Activated CD4-positive, alpha-beta T cell treated with anti-CD3 and anti-CD28 coated beads, Interleukin-2, Interleukin-6, amounts not matched to agents 100 ng/mL and 50 ng/mL, durations not matched to agents 16 hours and 8 hours (primary cell): Measurements from ENCODE around the gene ZNF423.

Experiments
- DNase-seq: peaks from one replicate; pipeline ENCODE4 v3.0.0-alpha.2; 2020

ZNF423 gene

DNA sequence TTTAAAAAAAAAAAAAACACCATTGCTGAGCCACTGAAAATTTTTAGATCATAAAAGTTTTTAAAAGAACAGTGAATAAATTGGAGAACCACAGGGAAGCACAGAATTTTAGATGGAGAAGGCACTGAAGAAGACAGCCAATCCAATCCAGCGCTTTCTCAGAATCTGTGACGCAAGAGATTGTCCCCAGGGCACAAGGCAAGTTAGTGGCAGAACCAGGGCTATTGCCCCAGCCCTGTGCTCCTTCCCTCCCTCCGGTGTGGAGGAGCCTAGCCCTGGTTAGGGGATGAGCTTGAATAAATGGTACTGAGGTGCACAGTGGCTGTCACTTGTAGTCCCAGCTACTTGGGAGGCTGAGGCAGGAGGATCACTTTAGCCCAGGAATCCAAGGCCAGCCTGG lies 108.3 kb downstream of the ZNF423 start:
- no peak for DNase-seq

DNA sequence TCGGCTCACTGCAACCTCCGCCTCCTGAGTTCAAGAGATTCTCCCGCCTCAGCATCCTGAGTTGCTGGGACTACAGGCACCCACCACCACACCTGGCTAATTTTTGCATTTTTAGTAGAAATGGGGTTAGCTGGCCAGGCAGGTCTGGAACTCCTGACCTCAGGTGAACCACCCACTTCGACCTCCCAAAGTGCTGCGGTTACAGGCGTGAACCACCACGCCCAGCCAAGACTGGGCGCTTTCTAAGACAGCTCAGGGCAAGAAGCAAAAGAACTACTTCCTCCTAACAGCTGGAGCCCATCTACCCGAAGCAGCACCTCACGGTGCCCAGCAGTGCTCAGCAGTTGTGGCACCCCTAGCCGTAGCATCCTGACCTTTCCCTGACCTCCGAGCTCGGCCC lies 109.4 kb downstream of the ZNF423 start:
- DNase-seq = no peak

DNA sequence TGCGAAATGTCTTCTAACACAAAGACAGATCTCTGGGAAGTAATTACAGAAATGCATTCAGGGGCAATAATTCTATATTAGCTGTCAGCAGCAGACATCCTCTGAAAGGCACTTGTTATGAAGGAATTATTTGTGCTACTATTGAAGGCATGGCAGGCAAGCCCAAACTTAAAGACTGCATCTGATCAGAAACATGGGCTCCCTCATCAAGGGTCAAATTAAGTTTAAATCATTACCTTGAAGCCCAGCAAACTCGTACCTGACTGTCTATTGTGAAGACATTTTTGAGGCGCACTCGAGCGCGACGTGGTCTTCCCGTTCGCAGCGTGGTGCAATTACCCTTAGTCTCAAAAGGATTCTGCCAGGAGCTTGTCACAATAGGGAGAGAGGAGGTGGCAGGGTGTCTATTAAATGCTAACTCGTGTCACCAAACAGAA lies 110.6 kb downstream of the ZNF423 start:
- DNase-seq = no peak

DNA sequence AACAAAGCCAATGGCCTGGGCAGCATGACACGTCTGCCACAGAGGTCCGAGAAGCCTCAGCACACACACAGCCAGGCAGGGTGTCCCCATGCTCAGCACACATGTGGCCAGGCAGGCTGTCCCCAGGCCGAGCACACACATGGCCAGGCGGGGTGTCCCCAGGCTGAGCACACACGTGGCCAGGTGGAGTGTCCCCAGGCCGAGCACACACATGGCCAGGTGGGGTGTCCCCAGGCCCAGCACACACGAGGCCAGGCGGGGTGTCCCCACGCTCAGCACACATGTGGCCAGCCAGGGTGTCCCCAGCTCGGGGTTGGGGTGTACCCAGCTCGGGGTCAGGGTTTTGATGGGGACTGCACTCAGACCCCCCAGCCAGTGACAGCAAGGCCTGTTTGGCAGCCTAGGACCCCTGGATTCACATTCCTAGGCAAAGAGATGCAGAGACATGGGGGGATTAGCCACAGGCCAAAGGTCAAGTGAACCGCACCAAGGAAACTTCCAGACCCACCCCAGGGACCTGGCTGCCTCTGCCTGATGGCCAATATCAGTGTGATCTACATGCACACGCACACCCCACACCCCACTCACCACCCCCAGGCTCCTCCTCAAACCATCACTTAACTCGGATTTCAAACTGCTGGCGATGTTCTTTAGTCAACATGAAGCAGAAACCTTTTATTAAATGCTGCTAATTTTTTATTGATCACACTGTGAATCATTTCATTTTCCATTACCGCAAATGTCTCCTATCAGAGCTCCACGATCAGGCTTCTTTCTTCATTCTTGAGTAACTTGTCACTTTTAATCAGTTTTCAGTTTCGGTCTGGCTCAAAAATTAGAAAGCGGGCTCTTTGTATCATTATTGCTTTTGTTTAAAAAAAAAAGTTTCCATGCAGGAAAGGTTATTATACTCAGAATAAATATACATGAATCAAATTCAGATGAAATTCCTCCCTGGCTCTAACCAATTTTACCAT lies 111.4 kb downstream of the ZNF423 start:
- no peak for DNase-seq

DNA sequence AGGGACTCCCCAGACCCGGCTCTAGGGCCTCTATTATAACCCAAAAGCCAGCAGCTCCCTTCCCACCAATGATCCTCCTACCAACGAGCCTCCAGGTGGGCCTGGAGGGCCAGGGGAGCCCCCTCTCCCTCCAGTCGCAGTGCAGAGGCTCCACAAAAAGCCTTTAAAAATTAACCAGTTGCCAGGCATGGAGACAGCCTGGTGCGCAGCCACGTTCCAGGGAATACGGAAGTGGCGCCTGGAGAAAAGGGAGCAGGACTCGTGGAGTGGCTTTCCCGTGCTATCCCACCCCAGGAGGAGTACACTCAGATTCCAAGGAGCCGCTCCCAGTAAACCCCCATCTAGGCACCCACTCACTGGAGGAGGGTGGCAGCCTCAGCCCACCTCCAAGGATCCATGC lies 112.3 kb downstream of the ZNF423 start:
- no peak for DNase-seq

DNA sequence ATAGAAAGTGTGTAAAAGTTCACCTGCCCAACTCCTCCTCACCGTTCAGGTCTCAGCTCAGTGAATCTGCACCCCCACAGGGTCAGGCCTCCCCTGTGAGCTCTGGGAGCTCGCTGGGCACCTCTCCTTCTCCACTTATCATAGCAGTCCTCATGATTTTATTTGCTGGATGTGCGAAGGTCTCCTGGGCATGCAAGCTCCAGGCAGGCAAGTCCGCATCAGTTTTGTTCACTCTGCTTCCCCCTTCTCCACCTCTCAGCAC lies 112.8 kb downstream of the ZNF423 start:
- DNase-seq = no peak

DNA sequence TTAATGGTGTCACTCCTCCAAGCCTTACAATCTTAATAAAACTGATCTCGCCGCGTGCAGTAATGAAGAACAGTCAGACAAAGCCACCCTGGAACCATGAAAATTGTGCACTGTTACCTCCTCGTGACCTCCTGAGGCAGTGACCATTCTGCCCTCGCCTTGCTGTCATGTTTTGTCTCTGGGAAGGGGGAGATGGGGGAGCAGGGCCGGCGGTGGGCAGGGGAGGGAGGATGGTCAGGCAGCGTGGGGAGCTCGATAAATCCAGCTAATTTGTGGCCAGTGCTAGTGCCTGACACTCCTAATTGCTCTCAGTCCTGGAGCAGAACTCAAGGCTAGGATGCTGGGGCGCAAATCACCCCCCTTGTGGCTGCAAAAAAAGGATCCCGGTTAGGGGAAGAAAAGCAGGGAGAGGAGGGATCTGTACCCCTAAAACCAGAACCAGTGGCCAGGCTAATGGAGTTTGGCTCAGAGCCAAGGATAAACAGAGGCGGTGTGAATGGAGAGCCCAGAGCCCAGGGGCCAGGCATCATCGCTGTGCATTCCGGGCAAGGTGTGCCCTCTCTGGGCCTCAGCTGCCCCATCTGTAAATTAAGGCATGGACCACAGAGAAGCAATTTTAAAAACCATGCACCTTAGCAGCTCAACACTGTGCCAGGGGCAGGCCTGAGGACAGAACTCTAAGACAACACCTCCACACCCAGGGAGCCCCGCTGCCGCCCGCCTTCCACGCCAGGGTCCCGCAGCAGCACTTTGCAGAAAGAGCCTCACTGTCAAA lies 113.3 kb downstream of the ZNF423 start:
- no peak for DNase-seq

DNA sequence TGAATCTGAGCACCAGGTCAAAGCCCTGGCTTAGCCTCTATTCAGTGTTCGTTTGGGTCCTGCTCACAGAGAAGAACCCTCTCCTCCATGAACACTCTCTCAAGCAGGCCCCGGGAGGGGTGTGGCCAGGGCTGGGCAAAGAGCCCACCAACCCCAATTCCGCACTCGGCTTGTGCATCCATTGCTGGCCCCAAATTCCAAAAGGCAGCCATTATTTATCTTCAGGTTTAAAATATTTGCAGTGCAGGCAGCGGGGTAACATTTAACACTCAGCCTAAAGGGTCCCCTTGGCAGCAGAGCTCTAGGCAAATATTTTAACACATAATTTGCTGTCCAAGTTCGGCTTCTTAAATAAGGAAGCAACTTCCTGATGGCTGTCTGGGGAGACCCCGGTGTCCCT lies 115.7 kb downstream of the ZNF423 start:
- DNase-seq = no peak

DNA sequence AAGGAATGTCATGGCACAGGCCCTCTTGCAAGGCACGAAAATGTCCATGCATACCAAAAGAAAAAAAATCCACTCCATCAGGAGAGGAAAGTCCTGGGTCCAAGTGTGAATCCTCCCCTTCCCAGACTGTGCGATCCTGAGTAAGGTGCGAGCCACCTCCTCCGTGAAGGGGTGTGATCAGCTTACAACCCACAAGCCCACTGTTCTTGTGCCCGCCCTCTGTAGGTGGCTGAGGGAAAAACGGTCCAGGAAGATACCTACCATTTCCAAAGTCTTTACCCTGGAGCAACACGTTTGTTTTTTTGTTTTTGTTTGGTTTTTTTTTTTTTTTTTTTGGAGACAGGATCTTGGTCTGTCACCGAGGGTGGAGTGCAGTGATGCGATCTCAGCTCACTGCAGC lies 116.5 kb downstream of the ZNF423 start:
- no peak for DNase-seq

DNA sequence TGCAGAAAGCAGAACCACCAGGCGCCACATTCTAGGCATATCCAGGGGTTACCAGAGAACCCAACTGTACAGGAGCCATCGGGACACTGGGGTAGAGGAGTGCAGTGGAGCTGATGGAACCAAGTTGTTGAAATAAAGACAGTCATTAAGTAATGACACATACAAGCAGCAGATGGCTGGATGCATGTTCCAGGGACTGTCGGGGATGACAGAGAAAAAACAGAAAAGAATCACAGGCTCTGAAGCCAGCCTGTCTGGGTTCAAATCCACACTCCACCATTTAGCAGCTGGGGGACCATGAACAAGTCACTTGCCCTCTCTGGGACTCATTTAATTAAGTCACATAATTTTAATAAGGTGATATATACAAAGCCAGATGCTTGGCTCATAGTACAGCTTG lies 117.1 kb downstream of the ZNF423 start:
- no peak for DNase-seq

DNA sequence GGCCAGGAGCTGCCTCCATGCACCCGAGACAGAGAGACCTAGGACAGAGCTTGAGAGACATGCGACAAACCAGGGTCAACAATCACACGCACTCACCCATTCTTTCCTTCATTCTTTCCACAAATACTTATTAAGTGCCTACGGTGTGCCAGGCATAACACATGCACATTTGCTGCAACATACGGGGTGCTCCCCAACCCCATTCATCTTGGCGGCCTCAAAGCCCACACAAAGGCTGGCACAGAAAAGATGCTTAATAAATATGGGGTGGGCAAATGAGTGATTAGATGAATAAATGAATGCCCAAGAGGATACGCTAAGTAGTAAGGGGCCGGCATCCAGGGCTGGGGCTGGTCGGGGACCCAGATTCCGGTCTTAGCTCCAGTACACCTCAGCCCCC lies 117.9 kb downstream of the ZNF423 start:
- DNase-seq = no peak

DNA sequence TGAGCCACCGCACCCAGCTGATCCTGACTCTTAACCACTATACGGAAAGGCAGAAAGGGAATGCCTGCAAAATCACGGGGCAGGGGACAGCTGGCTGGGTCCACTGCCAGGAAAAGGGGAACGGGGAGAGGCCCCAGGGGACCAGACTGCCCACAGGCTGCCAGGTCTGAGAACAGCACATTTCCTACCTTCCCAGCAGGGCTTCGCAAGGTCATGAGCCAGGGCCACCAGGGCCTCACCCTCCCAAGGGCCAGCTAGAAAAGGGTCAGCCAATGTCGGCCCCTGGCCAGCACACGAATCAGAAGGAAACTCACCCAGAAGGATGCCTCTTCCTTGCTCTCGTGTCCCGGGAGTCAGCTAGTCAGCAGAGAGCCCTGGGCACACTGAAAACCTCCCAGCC lies 118.4 kb downstream of the ZNF423 start:
- DNase-seq = no peak

DNA sequence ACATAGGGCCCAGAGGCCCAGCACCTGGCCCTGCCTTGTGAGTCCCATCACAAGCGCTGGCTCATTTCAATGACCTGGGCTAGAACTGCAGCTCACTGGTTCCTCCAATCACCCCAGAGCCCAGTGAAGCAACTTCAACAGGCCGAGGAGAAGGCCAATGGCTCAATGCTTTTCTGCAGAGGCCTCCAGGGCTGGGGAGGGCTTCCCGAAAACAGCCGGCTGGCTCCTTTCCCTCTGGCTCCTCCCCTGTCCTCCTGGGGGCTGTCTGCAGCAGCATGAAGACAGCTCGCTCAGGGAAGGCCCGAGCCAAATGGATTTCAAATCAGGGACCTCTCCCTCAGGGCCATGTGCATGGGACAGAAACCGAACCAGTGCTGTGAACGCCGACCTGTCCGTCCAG lies 121.6 kb downstream of the ZNF423 start:
- DNase-seq = no peak

DNA sequence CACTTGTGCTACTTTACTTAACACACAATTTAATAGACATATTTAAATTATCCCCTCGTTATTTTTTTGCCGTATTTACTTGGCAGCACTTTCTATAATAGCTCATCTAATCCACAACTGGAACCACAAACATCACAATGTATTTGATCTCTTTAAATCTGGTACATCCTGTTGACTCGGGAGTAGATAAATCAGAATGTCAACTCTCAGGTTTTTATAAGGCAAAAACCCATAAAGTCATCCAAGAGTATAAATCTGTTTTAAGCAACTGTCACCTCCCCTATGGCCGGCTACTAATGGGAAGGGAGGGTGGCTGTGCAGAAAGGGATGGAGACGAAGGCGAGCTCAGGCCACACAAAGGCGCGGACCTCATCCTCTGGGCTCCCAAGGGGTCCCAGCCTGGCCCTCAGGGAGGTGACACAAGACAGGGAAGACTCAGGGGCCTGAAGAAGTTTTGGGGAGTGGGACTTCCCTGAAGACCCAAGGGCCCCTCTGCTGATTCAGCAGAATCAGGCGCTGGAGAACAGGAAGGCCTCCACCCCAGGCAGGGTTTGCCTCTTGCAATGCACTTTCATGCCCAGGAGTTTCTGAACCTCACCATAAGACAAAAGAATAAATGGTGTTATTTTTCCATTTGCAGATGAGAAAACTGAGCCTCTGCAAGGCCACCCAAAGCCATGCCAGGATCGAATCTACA lies 122.5 kb downstream of the ZNF423 start:
- DNase-seq = no peak

DNA sequence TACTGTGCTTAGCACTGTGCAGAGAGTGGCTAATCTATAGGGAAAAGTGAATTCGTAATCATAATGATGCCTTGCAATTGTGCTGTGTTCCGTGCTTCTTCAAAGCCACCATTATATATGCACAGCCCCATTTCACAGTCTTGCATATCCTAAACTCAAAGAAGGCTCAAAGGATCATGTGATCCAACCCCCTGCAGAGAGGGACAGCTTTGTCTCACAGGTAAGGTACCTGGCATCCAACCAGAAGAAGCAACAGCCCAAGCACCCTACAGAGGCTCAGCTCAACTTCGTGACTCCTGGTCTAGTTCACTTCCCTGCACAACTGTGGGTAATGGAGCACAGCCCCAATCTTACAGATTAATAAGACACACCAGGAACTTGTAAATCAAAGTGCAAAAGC lies 124.0 kb downstream of the ZNF423 start:
- no peak for DNase-seq

DNA sequence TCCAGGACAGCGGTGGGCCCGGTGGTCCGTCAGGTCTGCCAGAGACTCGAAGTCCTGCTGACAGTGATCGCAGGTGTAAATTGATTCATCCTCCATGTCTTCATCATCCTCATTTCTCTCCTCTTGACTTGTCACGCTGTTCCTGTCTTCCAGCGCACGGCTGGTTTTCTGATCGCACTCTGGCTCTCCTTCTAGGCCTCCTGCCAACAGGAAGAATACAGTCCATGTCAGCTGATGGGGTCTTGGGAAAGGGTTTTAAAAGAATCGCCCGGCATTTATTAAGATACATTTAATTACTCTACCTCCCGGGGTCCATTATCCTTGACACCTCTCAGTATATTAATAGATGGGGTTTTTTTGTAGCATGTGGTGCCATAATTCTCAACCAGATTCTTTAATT lies 125.1 kb downstream of the ZNF423 start:
- DNase-seq = no peak

DNA sequence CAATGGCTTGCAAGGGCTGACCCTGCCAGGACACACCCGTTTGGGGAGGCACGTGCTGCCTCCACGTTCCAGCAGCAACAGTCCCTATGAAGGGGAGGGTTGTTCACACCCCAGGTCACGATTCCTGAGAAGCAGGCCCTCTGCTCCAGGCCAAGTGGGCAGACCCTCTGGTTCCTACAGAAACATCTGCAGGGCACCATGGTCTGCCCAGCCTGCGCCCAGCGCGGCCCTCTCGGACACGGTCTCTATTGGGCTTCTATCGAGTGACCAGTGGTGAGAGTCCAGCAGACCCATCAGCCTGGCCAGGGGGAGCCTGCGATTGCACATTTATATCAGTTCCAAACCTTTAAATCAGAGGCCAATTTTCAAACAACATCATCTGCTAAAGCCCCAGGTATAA lies 128.3 kb downstream of the ZNF423 start:
- no peak for DNase-seq

DNA sequence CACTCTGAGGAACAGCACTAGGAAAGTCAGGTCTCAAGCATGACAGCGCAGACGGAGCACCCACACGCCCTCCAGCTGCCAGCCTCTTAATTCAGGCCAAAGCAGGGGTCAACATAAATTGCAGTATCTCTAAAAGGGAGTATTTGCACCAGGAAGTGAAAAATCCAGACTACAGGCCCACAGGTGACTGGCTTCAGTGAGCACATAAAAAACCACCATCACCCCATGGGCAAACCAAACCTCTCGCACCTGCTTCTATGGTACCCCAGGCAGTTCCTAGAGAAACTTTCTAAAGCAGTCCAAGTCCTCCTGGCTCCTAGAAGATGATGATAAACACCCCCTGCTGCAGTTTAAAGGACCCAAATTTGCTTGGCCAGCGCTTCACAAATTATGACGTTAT lies 129.8 kb downstream of the ZNF423 start:
- no peak for DNase-seq

DNA sequence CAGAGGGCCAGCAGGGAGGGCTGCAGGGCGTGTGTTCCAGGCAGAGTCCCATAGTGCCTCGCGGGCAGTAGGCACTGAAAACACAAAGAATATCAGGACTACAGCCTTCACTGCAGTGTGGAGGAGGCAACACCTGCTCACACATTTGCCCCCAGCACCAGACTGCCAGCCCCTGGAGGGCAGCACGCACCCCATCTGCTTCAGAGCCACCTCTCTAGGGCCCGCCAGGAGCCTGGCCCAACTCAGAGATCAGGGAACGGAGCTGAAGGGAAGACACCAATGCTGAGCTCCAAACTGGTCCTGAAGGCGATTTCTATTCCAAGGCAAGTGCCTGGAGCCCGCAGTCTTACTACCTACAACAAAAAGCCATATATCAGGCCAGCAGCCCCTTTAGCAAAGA lies 130.3 kb downstream of the ZNF423 start:
- DNase-seq = no peak

DNA sequence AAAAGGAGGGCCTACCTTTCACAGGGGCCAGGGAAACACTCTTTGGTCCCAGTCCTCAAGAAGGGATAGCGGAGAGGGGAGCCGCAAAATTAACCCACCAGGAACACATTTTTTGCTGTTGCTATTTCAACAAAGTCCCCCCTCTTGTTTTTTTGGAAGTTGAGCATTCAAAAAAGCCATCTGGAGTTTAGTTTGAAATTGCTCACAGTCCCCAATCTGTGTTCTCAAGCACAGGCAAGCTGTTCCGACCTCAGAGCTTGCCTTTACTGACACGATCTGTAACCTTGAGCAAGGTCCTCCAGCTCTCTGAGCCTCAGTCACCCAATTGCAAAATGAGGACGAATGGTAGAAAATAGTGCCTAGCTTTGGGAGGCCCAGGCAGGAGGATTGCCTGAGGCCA lies 131.1 kb downstream of the ZNF423 start:
- DNase-seq = no peak

DNA sequence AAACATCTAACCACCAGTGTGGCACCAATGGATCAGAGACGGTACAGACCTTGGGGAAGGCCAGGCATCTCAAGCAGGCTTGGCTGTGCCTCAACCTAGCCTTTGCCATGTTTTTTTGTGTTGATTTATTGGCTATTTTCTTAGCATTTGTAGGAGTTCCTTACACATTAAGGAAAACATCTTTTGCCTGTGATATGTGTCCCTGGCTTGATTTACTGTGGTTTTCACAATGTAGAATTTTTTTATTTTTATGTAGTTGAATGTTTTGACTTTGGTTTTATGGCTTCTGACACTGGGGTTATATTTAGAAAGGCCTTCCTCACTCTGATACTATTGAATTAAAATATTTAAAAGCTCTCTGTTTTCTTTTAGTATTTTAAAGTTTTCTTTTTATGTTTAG lies 132.6 kb downstream of the ZNF423 start:
- no peak for DNase-seq

DNA sequence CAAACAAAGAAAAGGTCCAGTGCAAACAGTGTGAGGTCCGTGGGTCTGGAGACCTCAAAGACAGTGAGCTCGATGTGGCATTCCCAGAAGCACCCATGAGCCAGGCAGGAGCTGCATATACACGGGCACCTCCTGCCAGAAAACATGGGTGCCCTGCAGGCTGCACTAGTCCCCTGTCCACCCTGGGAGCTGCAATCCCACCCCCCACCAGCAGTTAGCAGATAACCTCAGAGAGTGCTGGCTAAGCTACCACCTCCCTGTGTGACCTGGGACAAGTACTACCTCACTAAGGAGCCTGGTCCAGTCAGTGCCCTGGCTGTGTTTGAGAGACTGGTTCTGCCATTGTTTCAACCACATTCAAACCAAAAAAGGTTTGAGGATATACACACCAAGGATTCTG lies 135.7 kb downstream of the ZNF423 start:
- no peak for DNase-seq

DNA sequence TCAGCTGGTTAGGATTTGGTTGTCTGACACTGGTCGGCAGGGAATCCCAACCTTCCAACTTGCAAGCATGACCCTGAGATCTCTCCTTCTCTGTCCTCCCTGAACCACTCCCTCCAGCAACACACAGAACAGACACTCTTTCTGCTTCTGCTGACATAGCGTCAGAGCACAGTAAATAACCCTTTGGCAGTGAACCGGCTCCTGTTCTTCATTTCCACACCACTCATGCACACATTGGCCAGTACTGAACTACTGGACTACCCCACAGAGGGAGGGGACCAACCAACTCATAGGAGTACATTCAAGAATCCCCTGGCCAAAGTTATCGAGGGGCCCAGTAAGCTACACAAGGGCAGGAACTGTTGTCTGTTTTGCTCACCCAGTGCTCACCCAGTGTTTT lies 138.2 kb downstream of the ZNF423 start:
- DNase-seq = no peak
